ENCODE measurements around the gene CLSTN2. TPM values are rescaled to one million over a fixed set of nuclear protein-coding genes. Genes with fewer than 3 reads are reported as not detected.

Gene CLSTN2
- total RNA-seq, 1 donor from 2014 or later: 1.6 TPM

GRCh38 chr3:140091143-140091542 is 156.2 kb downstream of the CLSTN2 start:
- no peak for DNase-seq (ENCODE audit: extremely low read depth, low read depth, low spot score)

GRCh38 chr3:140092848-140093536 is 158.0 kb downstream of the CLSTN2 start:
- DNase-seq (ENCODE audit: extremely low read depth, low read depth, low spot score): no peak

GRCh38 chr3:140093742-140094141 is 158.8 kb downstream of the CLSTN2 start:
- no peak for DNase-seq (ENCODE audit: extremely low read depth, low read depth, low spot score)

GRCh38 chr3:140094487-140094886 is 159.5 kb downstream of the CLSTN2 start:
- DNase-seq (ENCODE audit: extremely low read depth, low read depth, low spot score): no peak

GRCh38 chr3:140096037-140096436 is 161.1 kb downstream of the CLSTN2 start:
- DNase-seq (ENCODE audit: extremely low read depth, low read depth, low spot score): no peak

- no peak for DNase-seq (ENCODE audit: extremely low read depth, low read depth, low spot score)
These were observed 163.1 kb downstream of the CLSTN2 start for GRCh38 chr3:140097874-140098635.

GRCh38 chr3:140100479-140100878 is 165.5 kb downstream of the CLSTN2 start:
- DNase-seq (ENCODE audit: extremely low read depth, low read depth, low spot score): no peak

- no peak for DNase-seq (ENCODE audit: extremely low read depth, low read depth, low spot score)
These were observed 168.2 kb downstream of the CLSTN2 start for GRCh38 chr3:140103166-140103565.

GRCh38 chr3:140103986-140104645 is 169.1 kb downstream of the CLSTN2 start:
- no peak for DNase-seq (ENCODE audit: extremely low read depth, low read depth, low spot score)

GRCh38 chr3:140113996-140114788 is 179.2 kb downstream of the CLSTN2 start:
- DNase-seq (ENCODE audit: extremely low read depth, low read depth, low spot score): no peak

GRCh38 chr3:140114789-140115080 is 179.8 kb downstream of the CLSTN2 start:
- DNase-seq (ENCODE audit: extremely low read depth, low read depth, low spot score): no peak

- DNase-seq (ENCODE audit: extremely low read depth, low read depth, low spot score): no peak
These were observed 182.1 kb downstream of the CLSTN2 start for GRCh38 chr3:140117096-140117526.

GRCh38 chr3:140122183-140122582 is 187.2 kb downstream of the CLSTN2 start:
- DNase-seq (ENCODE audit: extremely low read depth, low read depth, low spot score): no peak

GRCh38 chr3:140128217-140128616 is 193.2 kb downstream of the CLSTN2 start:
- no peak for DNase-seq (ENCODE audit: extremely low read depth, low read depth, low spot score)

GRCh38 chr3:140128631-140129030 is 193.6 kb downstream of the CLSTN2 start:
- no peak for DNase-seq (ENCODE audit: extremely low read depth, low read depth, low spot score)

GRCh38 chr3:140129768-140130284 is 194.8 kb downstream of the CLSTN2 start:
- no peak for DNase-seq (ENCODE audit: extremely low read depth, low read depth, low spot score)

GRCh38 chr3:140131895-140132294 is 196.9 kb downstream of the CLSTN2 start:
- no peak for DNase-seq (ENCODE audit: extremely low read depth, low read depth, low spot score)

- DNase-seq (ENCODE audit: extremely low read depth, low read depth, low spot score): no peak
These were observed 199.4 kb downstream of the CLSTN2 start for GRCh38 chr3:140134231-140134965.

GRCh38 chr3:140135461-140135860 is 200.5 kb downstream of the CLSTN2 start:
- no peak for DNase-seq (ENCODE audit: extremely low read depth, low read depth, low spot score)
